Endothelial cell of umbilical vein (primary cell): ENCODE data around the gene CCDC9B. TPM values are rescaled to one million over a fixed set of nuclear protein-coding genes. Genes with fewer than 3 reads are reported as not detected.

ENCODE experiments used
- BruUV-seq: library from RNA; stranded (reverse); fragments of 400-500 nt; replicated peaks from 2 replicates; lab custom pipeline; 2021; lab: Mats Ljungman, UMichigan
- CTCF ChIA-PET: fragments of 300-600, 350-600 bp; sonication (Branson Sonifier 250); formaldehyde crosslinking; loops from one replicate; lab custom pipeline; 2021; ENCODE audit warnings: antibody characterized with exemption, inconsistent platforms; lab: Charles Lee
- POLR2A ChIA-PET: fragments of 300-600, 350-600 bp; sonication (Branson Sonifier 250); formaldehyde crosslinking; loops from one replicate; lab custom pipeline; 2021; ENCODE audit warnings: antibody characterized with exemption, inconsistent platforms; lab: Charles Lee
- DNase-seq: peaks from one replicate; pipeline ENCODE4 v3.0.0-alpha.2; 2011; ENCODE audit warnings: low read depth, low spot score
- FAIRE-seq: peaks from 2 replicates; lab custom pipeline; 2011; peaks lifted over from hg19 to GRCh38; lab: Jason Lieb, UNC
- H2AFZ ChIP-seq: 2 replicates; pipeline ENCODE4 v1.6.0; 2012; ENCODE audit warnings: low read depth, low read length, control low read depth, inconsistent platforms
- H3K27ac ChIP-seq: 2 replicates; pipeline ENCODE4 v1.5.1; 2011; ENCODE audit warnings: low read depth, mild to moderate bottlenecking, control low read depth, low read length, moderate library complexity; ENCODE audit not compliant: insufficient read depth
- H3K27me3 ChIP-seq, 2 experiments: 2 replicates each; pipeline versions ENCODE4 v1.6.0 to v1.6.1; 2011; ENCODE audit warnings: low read length in 2 of 2, mixed read lengths in 1 of 2; ENCODE audit not compliant: control insufficient read depth in 2 of 2, insufficient read depth in 2 of 2
- H3K36me3 ChIP-seq, 2 experiments: 2 replicates in 1 of 2; 3 replicates in 1 of 2; pipeline ENCODE4 v1.5.1; 2011; ENCODE audit warnings: low read length in 2 of 2, mild to moderate bottlenecking in 1 of 2, moderate library complexity in 1 of 2; ENCODE audit not compliant: control insufficient read depth in 2 of 2, insufficient read depth in 2 of 2; ENCODE audit errors: extremely low read depth in 1 of 2
- H3K4me1 ChIP-seq: 3 replicates; pipeline ENCODE4 v1.5.1; 2011; ENCODE audit warnings: mild to moderate bottlenecking, low read length; ENCODE audit not compliant: control insufficient read depth, insufficient read depth; ENCODE audit errors: extremely low read depth
- H3K4me2 ChIP-seq: 2 replicates; pipeline ENCODE4 v1.6.1; 2011; ENCODE audit warnings: low read length, control low read depth, mixed read lengths; ENCODE audit not compliant: insufficient read depth
- H3K4me3 ChIP-seq, 3 experiments: fragments of 200-600 bp in 1 of 3; sonication (generic), shearing (Covaris generic) in 1 of 3; replicated peaks in 1 of 3; 2 replicates each; pipeline ENCODE4 v1.5.1; 2011 to 2016; ENCODE audit warnings: control low read depth in 3 of 3, low read length in 3 of 3, mild to moderate bottlenecking in 2 of 3, inconsistent platforms in 1 of 3, low read depth in 1 of 3, moderate library complexity in 1 of 3; ENCODE audit not compliant: insufficient read depth in 1 of 3
- H3K79me2 ChIP-seq: 2 replicates; pipeline ENCODE4 v1.6.0; 2012; ENCODE audit warnings: low read length, inconsistent platforms; ENCODE audit not compliant: control insufficient read depth, insufficient read depth
- H3K9ac ChIP-seq: replicated peaks from 2 replicates; pipeline ENCODE3; 2011; ENCODE audit warnings: low read length, control low read depth; ENCODE audit not compliant: insufficient read depth; ENCODE audit errors: extremely low read depth
- H3K9me1 ChIP-seq: replicated peaks from 3 replicates; pipeline ENCODE4 v1.6.0; 2011; ENCODE audit warnings: mild to moderate bottlenecking, low read length; ENCODE audit not compliant: control insufficient read depth, insufficient read depth; ENCODE audit errors: extremely low read depth
- H3K9me3 ChIP-seq: replicated peaks from 2 replicates; pipeline ENCODE4 v1.5.1; 2012; ENCODE audit warnings: low read length, inconsistent platforms; ENCODE audit not compliant: control insufficient read depth, insufficient read depth
- H4K20me1 ChIP-seq: replicated peaks from 2 replicates; pipeline ENCODE3; 2011; ENCODE audit warnings: mild to moderate bottlenecking, low read length; ENCODE audit not compliant: control insufficient read depth, insufficient read depth; ENCODE audit errors: extremely low read depth
- EZH2 ChIP-seq: IDR thresholded peaks from 2 replicates; pipeline ENCODE4 v1.6.1; 2012; ENCODE audit warnings: borderline replicate concordance, low read depth, mild to moderate bottlenecking, moderate library complexity, low read length, inconsistent platforms; ENCODE audit not compliant: severe bottlenecking
- FOS ChIP-seq: IDR thresholded peaks from 2 replicates; pipeline ENCODE4 v1.6.1; 2011; ENCODE audit warnings: mild to moderate bottlenecking, low read length, moderate library complexity, borderline replicate concordance; ENCODE audit not compliant: insufficient read depth
- GATA2 ChIP-seq: IDR thresholded peaks from 2 replicates; pipeline ENCODE4 v1.7.0; 2011; ENCODE audit warnings: low read depth, mild to moderate bottlenecking, moderate library complexity, mixed read lengths, low read length; ENCODE audit not compliant: insufficient read length, insufficient read depth
- JUN ChIP-seq: IDR thresholded peaks from 2 replicates; pipeline ENCODE4 v1.6.1; 2011; ENCODE audit warnings: borderline replicate concordance, low read depth; ENCODE audit not compliant: insufficient read length, insufficient read depth
- MYC ChIP-seq: IDR thresholded peaks from one replicate; pipeline ENCODE4 v1.6.1; 2011; ENCODE audit warnings: mild to moderate bottlenecking, low read depth, low read length
- POLR2A ChIP-seq: IDR thresholded peaks from 2 replicates; pipeline ENCODE4 v1.6.1; 2012; ENCODE audit warnings: low read depth, mild to moderate bottlenecking, control low read depth, low read length
- POLR2AphosphoS5 ChIP-seq: IDR thresholded peaks from 2 replicates; pipeline ENCODE4 v1.6.1; 2012; ENCODE audit warnings: low read depth, mild to moderate bottlenecking, control low read depth, low read length, moderate library complexity; ENCODE audit not compliant: insufficient read depth
- dilution Hi-C: fragments of 300-500 bp; cut with MboI; formaldehyde crosslinking; loops from one replicate; pipeline ENCODE4 v1.15.0; 2019; ENCODE audit warnings: low sequenced_read_pairs; ENCODE audit not compliant: extremely low pct_ligation_motif_present
- intact Hi-C: fragments of 100-400 bp; cut with micrococcal nuclease; formaldehyde crosslinking; loops from one replicate; pipeline ENCODE4 v1.10.0; 2022
- polyA plus RNA-seq, 4 experiments: library from polyadenylated mRNA; depleted of rRNA in 3 of 4; stranded (reverse) in 3 of 4; unstranded in 1 of 4; fragments of >200 nt; gene quantifications; 2 replicates each; pipeline versions ENCODE4 v1.2.1 to v1.2.3, GENCODE V29; 2011 to 2012; ENCODE audit warnings: missing spikeins in 1 of 4
- total RNA-seq: library from RNA; stranded (reverse); gene quantifications from 2 replicates; pipeline ENCODE4 v1.2.3, GENCODE V29; 2021
- TF ChIP-seq, protein P1 (sequence below): IDR thresholded peaks from 2 replicates; pipeline ENCODE4 v1.6.1; 2011; ENCODE audit not compliant: insufficient read depth, insufficient read length
- TF ChIP-seq, protein P2 (sequence below), 2 donors: IDR thresholded peaks; 1 replicate in 1 of 2; 2 replicates in 1 of 2; pipeline ENCODE4 v1.5.1; 2011; ENCODE audit warnings: low read length in 2 of 2, mild to moderate bottlenecking in 2 of 2, moderate library complexity in 2 of 2, control low read depth in 1 of 2, inconsistent platforms in 1 of 2, low read depth in 1 of 2; ENCODE audit not compliant: insufficient read depth in 1 of 2; ENCODE audit errors: extremely low read depth in 1 of 2

CCDC9B gene
- total and polyA plus RNA-seq, 2 donors (not counting 3 experiments of a cell fraction or from before 2014, with no cell fraction given): 7.6 to 46.0 TPM

DNA sequence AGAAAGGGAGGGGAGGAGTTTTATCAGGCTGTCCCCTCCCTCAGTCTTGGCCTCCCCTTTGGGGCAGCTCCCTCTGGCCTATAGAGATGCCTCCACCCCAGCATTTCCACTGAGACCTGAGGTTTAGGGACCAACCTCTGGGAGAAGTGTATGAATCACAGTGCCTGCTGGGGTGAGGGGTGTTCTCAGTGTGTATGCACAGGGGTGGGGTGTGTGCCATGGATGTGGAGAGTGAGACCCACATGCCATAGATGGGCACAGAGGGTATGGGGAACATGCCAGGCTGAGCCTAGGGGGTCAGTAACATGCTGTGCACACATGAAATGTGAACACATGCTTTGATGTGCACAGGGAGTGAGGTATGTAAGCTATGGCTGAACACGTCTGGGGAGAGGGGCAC, 45.4 kb downstream of the CCDC9B start:
- no peak overlapping the region for H3K4me3 ChIP-seq
- H3K27ac ChIP-seq: no peak overlapping the region
- no peaks in the 10 kb centered on the region for H4K20me1 ChIP-seq
- ChIA-PET POLR2A (no interaction called here), CTCF (interaction anchor here (1.2 kb wide), 2 partner anchors 16 to 20 kb away, joined by 5 read pairs; no protein-coding TSS in a partner anchor)
- dilution Hi-C loops: no loop called here
- intact Hi-C loops: no loop called here
- FAIRE-seq: no peak
- no peaks in the 10 kb centered on the region for H3K36me3 ChIP-seq
- no peaks in the 10 kb centered on the region for H3K79me2 ChIP-seq
- H3K9me3 ChIP-seq: no peaks in the 10 kb centered on the region
- no TSS peak for BruUV-seq
- no peak for DNase-seq
- no peak for TF ChIP-seq POLR2A
- no peak for TF ChIP-seq EZH2
- TF ChIP-seq, protein P1, sequence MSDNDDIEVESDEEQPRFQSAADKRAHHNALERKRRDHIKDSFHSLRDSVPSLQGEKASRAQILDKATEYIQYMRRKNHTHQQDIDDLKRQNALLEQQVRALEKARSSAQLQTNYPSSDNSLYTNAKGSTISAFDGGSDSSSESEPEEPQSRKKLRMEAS: no peak
- H3K9ac ChIP-seq: no peak overlapping the region
- H2AFZ ChIP-seq: no peak overlapping the region
- H3K9me1 ChIP-seq: no peaks in the 10 kb centered on the region
- H3K4me1 ChIP-seq: no peaks in the 10 kb centered on the region
- no peak overlapping the region for H3K4me2 ChIP-seq
- peaks cover 0 to 27% of the 10 kb centered on the region in 2 experiments for H3K27me3 ChIP-seq

DNA sequence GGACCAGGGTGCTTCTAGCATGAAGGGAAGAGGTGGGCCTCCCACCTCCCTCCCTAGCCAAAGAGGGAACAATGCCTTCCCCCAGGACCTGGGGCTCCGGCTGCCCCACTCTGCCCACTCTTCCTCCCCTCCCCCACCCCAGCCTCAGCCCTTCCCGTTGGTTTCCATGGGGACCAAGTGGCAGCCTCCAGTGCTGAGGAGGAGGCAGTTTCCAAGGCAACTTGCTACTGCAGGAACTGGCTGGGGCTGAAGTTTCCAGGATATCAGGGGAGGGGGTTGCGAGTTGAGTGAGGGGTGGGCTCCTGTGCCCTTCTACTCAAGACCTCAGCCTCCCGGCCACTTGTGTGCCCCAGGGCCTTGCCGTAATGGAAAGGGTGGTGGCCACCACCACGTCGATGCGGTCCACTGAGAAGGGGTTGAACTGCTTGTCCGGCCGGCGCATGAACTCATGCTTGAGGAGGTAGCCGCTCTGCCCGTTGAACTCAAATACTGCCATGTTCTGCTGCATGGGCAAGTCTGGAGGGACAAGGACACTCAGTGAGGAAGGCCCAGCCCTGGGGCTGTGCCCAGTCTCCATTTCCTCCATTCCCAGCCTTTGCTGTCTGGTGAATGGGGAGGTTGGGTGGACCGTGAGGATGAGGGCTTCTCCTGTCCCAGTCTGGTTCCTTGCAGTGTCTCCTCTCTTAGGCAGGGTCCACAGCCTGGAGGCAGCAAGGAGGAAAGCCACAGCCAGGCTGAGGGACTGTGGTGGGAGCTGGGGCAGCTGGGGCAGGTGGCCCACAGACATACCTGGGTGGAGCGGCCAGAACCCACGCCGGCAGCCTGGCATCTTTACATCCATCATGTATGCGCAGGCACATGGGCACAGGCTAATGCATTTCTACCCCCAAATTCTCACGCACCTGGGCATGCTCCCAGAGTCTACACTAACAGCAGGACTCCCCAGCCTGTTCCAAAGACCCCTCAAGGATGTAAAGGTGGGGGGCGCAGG, 46.5 kb downstream of the CCDC9B start:
- CTCF ChIA-PET: interaction anchor here (1.0 to 7.5 kb wide), 7 partner anchors 9 to 77 kb away, joined by 3 to 77 read pairs (median 5); partner anchors contain the start of gene PLCB2
- Histone ChIP-seq H3K4me1 (no peaks in the 10 kb centered on the region), H3K27ac (no peak overlapping the region), H3K4me2 (no peak overlapping the region), H4K20me1 (no peaks in the 10 kb centered on the region), H3K4me3 (no peak overlapping the region), H3K27me3 (peaks cover 0 to 27% of the 10 kb centered on the region in 2 experiments), H3K9me3 (no peaks in the 10 kb centered on the region), H3K79me2 (no peaks in the 10 kb centered on the region), H3K9me1 (no peaks in the 10 kb centered on the region), H2AFZ (no peak overlapping the region), H3K9ac (no peak overlapping the region), H3K36me3 (no peaks in the 10 kb centered on the region)
- FAIRE-seq (no peak), DNase-seq (no peak)
- intact Hi-C loops: no loop called here
- no TSS peak for BruUV-seq
- POLR2A ChIA-PET: no interaction called here
- TF ChIP-seq, protein P1: no peak
- TF ChIP-seq MYC: no peak
- no peak for TF ChIP-seq GATA2
- TF ChIP-seq, protein P2, sequence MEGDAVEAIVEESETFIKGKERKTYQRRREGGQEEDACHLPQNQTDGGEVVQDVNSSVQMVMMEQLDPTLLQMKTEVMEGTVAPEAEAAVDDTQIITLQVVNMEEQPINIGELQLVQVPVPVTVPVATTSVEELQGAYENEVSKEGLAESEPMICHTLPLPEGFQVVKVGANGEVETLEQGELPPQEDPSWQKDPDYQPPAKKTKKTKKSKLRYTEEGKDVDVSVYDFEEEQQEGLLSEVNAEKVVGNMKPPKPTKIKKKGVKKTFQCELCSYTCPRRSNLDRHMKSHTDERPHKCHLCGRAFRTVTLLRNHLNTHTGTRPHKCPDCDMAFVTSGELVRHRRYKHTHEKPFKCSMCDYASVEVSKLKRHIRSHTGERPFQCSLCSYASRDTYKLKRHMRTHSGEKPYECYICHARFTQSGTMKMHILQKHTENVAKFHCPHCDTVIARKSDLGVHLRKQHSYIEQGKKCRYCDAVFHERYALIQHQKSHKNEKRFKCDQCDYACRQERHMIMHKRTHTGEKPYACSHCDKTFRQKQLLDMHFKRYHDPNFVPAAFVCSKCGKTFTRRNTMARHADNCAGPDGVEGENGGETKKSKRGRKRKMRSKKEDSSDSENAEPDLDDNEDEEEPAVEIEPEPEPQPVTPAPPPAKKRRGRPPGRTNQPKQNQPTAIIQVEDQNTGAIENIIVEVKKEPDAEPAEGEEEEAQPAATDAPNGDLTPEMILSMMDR (IDR thresholded peaks at IDR 0.05; ENCODE audit: extremely low read depth in 1 of 2, insufficient read depth in 1 of 2, low read depth in 1 of 2, low read length in 2 of 2): no peak
- no peak for TF ChIP-seq POLR2AphosphoS5
- TF ChIP-seq POLR2A: no peak
- TF ChIP-seq JUN: no peak
- TF ChIP-seq EZH2: no peak
- no peak for TF ChIP-seq FOS
- dilution Hi-C loops: no loop called here
